Adrenal gland (tissue), 5 donors: Measurements from ENCODE around the gene CPT1A.

Source experiments
- POLR2A ChIP-seq, 2 donors: fragments of 450-650 bp; IDR thresholded peaks; one replicate each; pipeline ENCODE4 v1.6.1; 2017; ENCODE audit warnings: antibody characterized with exemption in 2 of 2, mild to moderate bottlenecking in 2 of 2, moderate library complexity in 1 of 2
- TF ChIP-seq, protein P1 (sequence below), 6 experiments: fragments of 450-650 bp in 4 of 6; fragments of 200-600 bp in 2 of 6; sonication (generic) in 1 of 6; IDR thresholded peaks; 1 replicate in 5 of 6; 2 replicates in 1 of 6; pipeline versions ENCODE4 v1.5.1 to v1.8.0; 2016 to 2021; ENCODE audit warnings: antibody characterized with exemption in 6 of 6, mild to moderate bottlenecking in 2 of 6, moderate library complexity in 1 of 6
- donor health status: DM: no; HTN: no; CAD: no.

DNA sequence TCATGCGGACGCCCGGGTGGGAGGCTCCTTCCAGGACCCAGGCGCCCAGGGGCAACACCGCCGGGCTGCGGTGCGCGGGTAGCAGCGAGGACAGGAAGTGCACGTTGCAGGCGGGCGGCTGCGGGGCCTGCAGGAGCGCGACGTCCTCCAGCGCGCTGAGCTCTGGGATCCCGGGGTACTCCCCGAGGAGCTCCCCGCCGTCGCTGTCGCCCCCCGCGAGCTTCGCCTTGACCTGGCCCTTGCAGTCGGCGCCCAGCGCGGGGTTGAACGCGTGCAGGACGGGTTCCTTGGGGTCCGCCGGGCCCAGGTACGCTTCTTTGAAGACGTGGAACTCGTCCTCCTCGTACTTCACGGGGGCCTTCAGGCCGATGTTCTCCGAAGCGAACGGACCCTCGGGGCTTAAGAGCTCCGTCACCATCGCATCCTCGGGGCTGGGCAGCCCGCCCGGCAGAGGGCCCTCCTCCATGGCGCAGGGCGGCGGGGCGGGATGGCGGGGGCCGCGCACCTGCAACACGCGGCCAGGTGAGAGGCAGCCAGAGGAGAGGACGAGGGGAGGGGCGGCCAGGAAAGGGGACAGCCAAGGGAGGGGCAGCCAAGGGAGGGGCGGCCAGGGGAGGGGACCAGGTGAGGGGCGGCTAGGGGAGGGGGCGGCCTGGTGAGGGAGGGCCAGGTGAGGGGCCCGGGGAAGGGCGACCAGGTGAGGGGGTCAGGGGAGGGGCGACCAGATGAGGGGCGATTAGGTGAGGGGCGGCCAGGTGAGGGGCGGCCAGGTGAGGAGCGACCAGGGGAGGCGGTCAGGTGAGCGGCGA is 91.3 kb downstream of the CPT1A start:
- TF ChIP-seq POLR2A (IDR thresholded peaks at IDR 0.05), result no peak
- TF ChIP-seq, protein P1, sequence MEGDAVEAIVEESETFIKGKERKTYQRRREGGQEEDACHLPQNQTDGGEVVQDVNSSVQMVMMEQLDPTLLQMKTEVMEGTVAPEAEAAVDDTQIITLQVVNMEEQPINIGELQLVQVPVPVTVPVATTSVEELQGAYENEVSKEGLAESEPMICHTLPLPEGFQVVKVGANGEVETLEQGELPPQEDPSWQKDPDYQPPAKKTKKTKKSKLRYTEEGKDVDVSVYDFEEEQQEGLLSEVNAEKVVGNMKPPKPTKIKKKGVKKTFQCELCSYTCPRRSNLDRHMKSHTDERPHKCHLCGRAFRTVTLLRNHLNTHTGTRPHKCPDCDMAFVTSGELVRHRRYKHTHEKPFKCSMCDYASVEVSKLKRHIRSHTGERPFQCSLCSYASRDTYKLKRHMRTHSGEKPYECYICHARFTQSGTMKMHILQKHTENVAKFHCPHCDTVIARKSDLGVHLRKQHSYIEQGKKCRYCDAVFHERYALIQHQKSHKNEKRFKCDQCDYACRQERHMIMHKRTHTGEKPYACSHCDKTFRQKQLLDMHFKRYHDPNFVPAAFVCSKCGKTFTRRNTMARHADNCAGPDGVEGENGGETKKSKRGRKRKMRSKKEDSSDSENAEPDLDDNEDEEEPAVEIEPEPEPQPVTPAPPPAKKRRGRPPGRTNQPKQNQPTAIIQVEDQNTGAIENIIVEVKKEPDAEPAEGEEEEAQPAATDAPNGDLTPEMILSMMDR (IDR thresholded peaks at IDR 0.05), result no peak
